ENCODE results near the gene FKBP1A.

- no peak for TF ChIP-seq CTCF (IDR thresholded peaks at IDR 0.05; ENCODE audit: poor library complexity)
- TF ChIP-seq EZH2 (IDR thresholded peaks at IDR 0.05; ENCODE audit: borderline replicate concordance): no peak
These were observed 24.4 kb upstream of the FKBP1A start for GRCh38 chr20:1417273-1417672.

All from hepatocyte (in vitro differentiated cells).